A549 (cell line): ENCODE results near the gene DDX25.

ENCODE experiments used
- CBX2 ChIP-seq: fragments of 200-600 bp; sonication (generic); IDR thresholded peaks from 2 replicates; pipeline ENCODE4 v1.6.1; 2016; ENCODE audit warnings: low read depth, mild to moderate bottlenecking, borderline replicate concordance
- CTCF ChIP-seq: fragments of >200 bp; sonication (Bioruptor Twin); formaldehyde crosslinking; IDR thresholded peaks from 3 replicates; pipeline ENCODE4 v1.5.1; 2016
- EP300 ChIP-seq, 2 experiments: fragments of >200 bp; sonication (Bioruptor Twin); formaldehyde crosslinking; IDR thresholded peaks; 2 replicates in 1 of 2; 3 replicates in 1 of 2; pipeline ENCODE4 v1.6.1; 2016 to 2017
- POLR2A ChIP-seq: IDR thresholded peaks from 2 replicates; pipeline ENCODE4 v1.6.1; 2012; ENCODE audit warnings: mild to moderate bottlenecking, low read length
- SREBF2 ChIP-seq: fragments of 450-650 bp; IDR thresholded peaks from 2 replicates; pipeline ENCODE4 v1.6.1; 2014; ENCODE audit warnings: mild to moderate bottlenecking, moderate library complexity
- ZFP36 ChIP-seq: fragments of 450-650 bp; IDR thresholded peaks from 2 replicates; pipeline ENCODE4 v1.6.1; 2014; ENCODE audit warnings: borderline replicate concordance; ENCODE audit not compliant: partially characterized antibody

- no peak for TF ChIP-seq ZFP36
- TF ChIP-seq CTCF: no peak
- no peak for TF ChIP-seq CBX2
- TF ChIP-seq POLR2A: no peak
- TF ChIP-seq EP300 (IDR thresholded peaks at IDR 0.05): no peak
- no peak for TF ChIP-seq SREBF2
Observed at GRCh38 chr11:125886997-125887372, 17.3 kb upstream of the DDX25 start.
